IMR-90 (cell line): ENCODE results near the gene TMUB2. TPM values are rescaled to one million over a fixed set of nuclear protein-coding genes. Genes with fewer than 3 reads are reported as not detected.
A peak's percentile ranks its signal among the peaks of the same experiment; 100 is the strongest.

Source experiments
- ATAC-seq: fragments of 200-7000 bp; cut with Tn5 transposase; 2 replicates; pipeline ENCODE4 v1.9.1; 2020; ENCODE audit warnings: low read depth, mild to moderate bottlenecking, moderate library complexity
- BruUV-seq: library from RNA; stranded (reverse); fragments of 400-500 nt; replicated peaks from 2 replicates; lab custom pipeline; 2021; lab: Mats Ljungman, UMichigan
- CTCF ChIA-PET: fragments of 300-600 bp; formaldehyde crosslinking; extraction: SDS; loops from one replicate; lab custom pipeline; 2021; ENCODE audit warnings: antibody characterized with exemption; lab: Yijun Ruan, JAX
- POLR2A ChIA-PET: fragments of 300-600 bp; sonication (Branson Sonifier 250); formaldehyde crosslinking; loops from one replicate; lab custom pipeline; 2022; ENCODE audit warnings: antibody characterized with exemption; ENCODE audit not compliant: unreplicated experiment; lab: Charles Lee
- DNase-seq: peaks from one replicate; pipeline ENCODE4 v3.0.0; 2013
- H2AFZ ChIP-seq: replicated peaks from 2 replicates; pipeline ENCODE3; 2013; ENCODE audit warnings: low read length, mild to moderate bottlenecking; ENCODE audit not compliant: poor library complexity
- H2AK5ac ChIP-seq: 2 replicates; pipeline ENCODE4 v1.6.1; 2013; ENCODE audit warnings: low read depth, low read length, inconsistent platforms
- H2AK9ac ChIP-seq: replicated peaks from 2 replicates; pipeline ENCODE3; 2013; ENCODE audit warnings: mild to moderate bottlenecking, low read depth, low read length, moderate library complexity; ENCODE audit not compliant: poor library complexity
- H2BK120ac ChIP-seq: 2 replicates; pipeline ENCODE4 v1.6.1; 2013; ENCODE audit warnings: low read depth, low read length, inconsistent platforms
- H2BK15ac ChIP-seq: 3 replicates; pipeline ENCODE4 v1.6.1; 2013; ENCODE audit warnings: low read depth, low read length, inconsistent platforms
- H2BK20ac ChIP-seq: 2 replicates; pipeline ENCODE4 v1.6.1; 2013; ENCODE audit warnings: low read depth, mild to moderate bottlenecking, inconsistent platforms, low read length, moderate library complexity
- H2BK5ac ChIP-seq: 2 replicates; pipeline ENCODE4 v1.6.1; 2013; ENCODE audit warnings: mild to moderate bottlenecking, low read depth, low read length, inconsistent platforms; ENCODE audit not compliant: poor library complexity, severe bottlenecking
- H3K14ac ChIP-seq: replicated peaks from 2 replicates; pipeline ENCODE4 v1.6.1; 2013; ENCODE audit warnings: low read depth, low read length, inconsistent platforms
- H3K18ac ChIP-seq: 2 replicates; pipeline ENCODE4 v1.6.1; 2013; ENCODE audit warnings: low read depth, low read length, control low read depth
- H3K23ac ChIP-seq: 2 replicates; pipeline ENCODE4 v1.6.1; 2013; ENCODE audit warnings: low read depth, low read length, inconsistent platforms
- H3K27ac ChIP-seq: 2 replicates; pipeline ENCODE4 v1.5.1; 2013; ENCODE audit warnings: mild to moderate bottlenecking, control low read depth, low read length; ENCODE audit not compliant: insufficient read depth
- H3K27me3 ChIP-seq: 2 replicates; pipeline ENCODE4 v1.6.1; 2013; ENCODE audit warnings: low read length; ENCODE audit not compliant: control insufficient read depth, insufficient read depth
- H3K36me3 ChIP-seq: 2 replicates; pipeline ENCODE4 v1.6.1; 2013; ENCODE audit warnings: low read length, mixed read lengths; ENCODE audit not compliant: control insufficient read depth, insufficient read depth
- H3K4ac ChIP-seq: 2 replicates; pipeline ENCODE4 v1.6.1; 2013; ENCODE audit warnings: low read depth, low read length, inconsistent platforms
- H3K4me1 ChIP-seq: 2 replicates; pipeline ENCODE4 v1.6.1; 2013; ENCODE audit warnings: low read length, mixed read lengths; ENCODE audit not compliant: control insufficient read depth, insufficient read depth
- H3K4me2 ChIP-seq: 2 replicates; pipeline ENCODE4 v1.6.1; 2013; ENCODE audit warnings: low read depth, mild to moderate bottlenecking, control low read depth, low read length, moderate library complexity
- H3K4me3 ChIP-seq: 2 replicates; pipeline ENCODE4 v1.5.1; 2013; ENCODE audit warnings: low read depth, mild to moderate bottlenecking, control low read depth, low read length, moderate library complexity; ENCODE audit not compliant: insufficient read depth
- H3K56ac ChIP-seq: 2 replicates; pipeline ENCODE4 v1.6.1; 2013; ENCODE audit warnings: low read length, inconsistent platforms; ENCODE audit not compliant: insufficient read depth; ENCODE audit errors: extremely low read depth
- H3K79me1 ChIP-seq, 2 experiments: 2 replicates each; pipeline ENCODE4 v1.6.1; 2013; ENCODE audit warnings: low read length in 2 of 2, inconsistent platforms in 1 of 2, low read depth in 1 of 2
- H3K9ac ChIP-seq: 2 replicates; pipeline ENCODE4 v1.6.1; 2013; ENCODE audit warnings: low read depth, low read length, control low read depth
- H3K9me1 ChIP-seq: 2 replicates; pipeline ENCODE4 v1.6.1; 2013; ENCODE audit warnings: low read length, inconsistent platforms; ENCODE audit not compliant: insufficient read depth
- H3K9me3 ChIP-seq: 2 replicates; pipeline ENCODE4 v1.6.1; 2013; ENCODE audit warnings: low read length; ENCODE audit not compliant: control insufficient read depth, insufficient read depth
- H4K20me1 ChIP-seq: 2 replicates; pipeline ENCODE4 v1.6.1; 2013; ENCODE audit warnings: low read length, inconsistent platforms; ENCODE audit not compliant: insufficient read depth
- H4K5ac ChIP-seq: 2 replicates; pipeline ENCODE4 v1.6.1; 2013; ENCODE audit warnings: mild to moderate bottlenecking, low read depth, low read length, control low read depth
- H4K8ac ChIP-seq, 2 experiments: 2 replicates each; pipeline ENCODE4 v1.6.1; 2013; ENCODE audit warnings: low read depth in 2 of 2, low read length in 2 of 2, control low read depth in 1 of 2, inconsistent platforms in 1 of 2
- H4K91ac ChIP-seq: 2 replicates; pipeline ENCODE4 v1.6.1; 2013; ENCODE audit warnings: low read depth, low read length, inconsistent platforms; ENCODE audit not compliant: insufficient read depth
- BHLHE40 ChIP-seq: fragments of 150-350 bp; IDR thresholded peaks from 2 replicates; pipeline ENCODE4 v1.6.1; 2016; ENCODE audit warnings: mild to moderate bottlenecking, low read depth, low read length
- CEBPB ChIP-seq: IDR thresholded peaks from 2 replicates; pipeline ENCODE4 v1.6.1; 2012; ENCODE audit warnings: low read depth, low read length, improper control_type of control experiment
- MAFK ChIP-seq: IDR thresholded peaks from 2 replicates; pipeline ENCODE4 v1.6.1; 2012; ENCODE audit warnings: low read depth, low read length, improper control_type of control experiment
- MXI1 ChIP-seq: IDR thresholded peaks from 2 replicates; pipeline ENCODE4 v1.6.1; 2012; ENCODE audit warnings: low read depth, mild to moderate bottlenecking, low read length, moderate library complexity, borderline replicate concordance
- NFE2L2 ChIP-seq: fragments of 150-350 bp; IDR thresholded peaks from 2 replicates; pipeline ENCODE4 v1.6.1; 2016; ENCODE audit warnings: low read depth, mild to moderate bottlenecking, low read length
- POLR2A ChIP-seq: IDR thresholded peaks from 2 replicates; pipeline ENCODE4 v1.6.1; 2012; ENCODE audit warnings: mild to moderate bottlenecking, low read depth, low read length
- RAD21 ChIP-seq: IDR thresholded peaks from 2 replicates; pipeline ENCODE4 v1.6.1; 2012; ENCODE audit warnings: low read length, improper control_type of control experiment
- RCOR1 ChIP-seq: IDR thresholded peaks from 2 replicates; pipeline ENCODE4 v1.6.1; 2012; ENCODE audit warnings: mild to moderate bottlenecking, low read length, improper control_type of control experiment; ENCODE audit not compliant: insufficient replicate concordance
- RFX5 ChIP-seq: IDR thresholded peaks from 2 replicates; pipeline ENCODE4 v1.8.0; 2012; ENCODE audit warnings: low read depth, mild to moderate bottlenecking, low read length, moderate library complexity
- SMC3 ChIP-seq: fragments of 150-350 bp; IDR thresholded peaks from 2 replicates; pipeline ENCODE4 v1.6.1; 2016; ENCODE audit warnings: low read depth, mild to moderate bottlenecking, antibody characterized with exemption, low read length, moderate library complexity
- WGBS, 2 experiments: methylation state at CpG; one replicate each; pipeline versions ENCODE4 v1.1.5 to v1.1.7; 2013; ENCODE audit warnings: missing lambda C conversion rate in 2 of 2; ENCODE audit not compliant: insufficient read length in 1 of 2; ENCODE audit errors: extremely low coverage in 2 of 2; 5-methylcytosine and 5-hydroxymethylcytosine counted together
- dilution Hi-C: fragments of 300-500 bp; cut with HindIII; formaldehyde crosslinking; loops from one replicate; pipeline ENCODE4 v1.14.3; 2018; ENCODE audit warnings: low sequenced_read_pairs; ENCODE audit not compliant: unreplicated experiment
- in situ Hi-C: fragments of 300-500 bp; cut with MboI; formaldehyde crosslinking; loops from 3 replicates; pipeline ENCODE4 v1.14.3; 2019; ENCODE audit warnings: low sequenced_read_pairs, inconsistent platforms, mixed read lengths
- intact Hi-C: fragments of 100-400 bp; cut with micrococcal nuclease; formaldehyde crosslinking; loops from 2 replicates; pipeline ENCODE4 v1.10.0; 2022
- polyA plus RNA-seq, 3 experiments: library from polyadenylated mRNA; depleted of rRNA; stranded (reverse); fragments of >200 nt; gene quantifications; 2 replicates each; pipeline ENCODE4 v1.2.3, GENCODE V29; 2012; ENCODE audit warnings: low replicate concordance in 1 of 3
- total RNA-seq: library from RNA; depleted of rRNA; stranded (reverse); fragments of >200 nt; gene quantifications from 2 replicates; pipeline ENCODE4 v1.2.3, GENCODE V29; 2012
- TF ChIP-seq, protein P1 (sequence below): fragments of 150-350 bp; IDR thresholded peaks from 2 replicates; pipeline ENCODE4 v1.6.1; 2016; ENCODE audit warnings: low read depth, mild to moderate bottlenecking, low read length, moderate library complexity, borderline replicate concordance

TMUB2 gene
- total and polyA plus RNA-seq, 2 of the 4 experiments (the other 2 are of a cell fraction) = 16.5 to 42.5 TPM

- TF ChIP-seq RCOR1 (no peak), RFX5 (no peak)
Observed at GRCh38 chr17:44197980-44198720, 11.4 kb downstream of the TMUB2 start (continued).

GRCh38 chr17:44198721-44199552, 12.2 kb downstream of the TMUB2 start:
- H3K27me3 ChIP-seq = no peaks in the 10 kb centered on the region
- peak overlapping the region; percentile 67 for H3K18ac ChIP-seq
- peak overlapping the region; percentile 95 for H3K14ac ChIP-seq
- H3K79me1 ChIP-seq = peaks cover 26 to 52% of the 10 kb centered on the region in 2 experiments; a peak in 3 of 4 replicates
- no peak for TF ChIP-seq BHLHE40
- no peak for TF ChIP-seq NFE2L2
- no peak for TF ChIP-seq MAFK
- no peak for TF ChIP-seq CEBPB
- no peak for TF ChIP-seq RCOR1
- TF ChIP-seq, protein P1, sequence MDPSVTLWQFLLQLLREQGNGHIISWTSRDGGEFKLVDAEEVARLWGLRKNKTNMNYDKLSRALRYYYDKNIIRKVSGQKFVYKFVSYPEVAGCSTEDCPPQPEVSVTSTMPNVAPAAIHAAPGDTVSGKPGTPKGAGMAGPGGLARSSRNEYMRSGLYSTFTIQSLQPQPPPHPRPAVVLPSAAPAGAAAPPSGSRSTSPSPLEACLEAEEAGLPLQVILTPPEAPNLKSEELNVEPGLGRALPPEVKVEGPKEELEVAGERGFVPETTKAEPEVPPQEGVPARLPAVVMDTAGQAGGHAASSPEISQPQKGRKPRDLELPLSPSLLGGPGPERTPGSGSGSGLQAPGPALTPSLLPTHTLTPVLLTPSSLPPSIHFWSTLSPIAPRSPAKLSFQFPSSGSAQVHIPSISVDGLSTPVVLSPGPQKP = no peak
- TF ChIP-seq MXI1 = no peak
- TF ChIP-seq RAD21 = no peak
- TF ChIP-seq RFX5 = no peak
- TF ChIP-seq SMC3 = no peak
- TF ChIP-seq POLR2A = no peak; the same call in 1 of the 2 replicates
- no peak overlapping the region; the same call in 2 of the 3 replicates for H2BK15ac ChIP-seq
- H4K8ac ChIP-seq = peak overlapping the region; percentile 64 to 90
- no TSS peak for BruUV-seq
- peak overlapping the region; percentile 66 for H3K9ac ChIP-seq
- H2AFZ ChIP-seq = peak overlapping the region; percentile 70
- peak overlapping the region; percentile 85 for H3K23ac ChIP-seq
- ChIA-PET POLR2A (interaction anchor here (0.6 to 1.1 kb wide), 3 partner anchors 11 to 343 kb away, joined by 3 to 4 read pairs (median 4); partner anchors contain the start of gene TMUB2), CTCF (interaction anchor here (1.0 to 1.3 kb wide), 2 partner anchors 23 to 146 kb away, joined by 3 read pairs; partner anchors contain the start of gene GRN)
- H2AK5ac ChIP-seq = peak overlapping the region; percentile 87
- peak overlapping the region; percentile 68; the same call in 1 of the 2 replicates for H2BK120ac ChIP-seq
- peak overlapping the region; percentile 96 for H3K27ac ChIP-seq
- intact Hi-C loops (no loop called here), in situ Hi-C loops (no loop called here), dilution Hi-C loops (no loop called here)
- H4K20me1 ChIP-seq = peaks cover 3% of the 10 kb centered on the region; the same call in 1 of the 2 replicates
- H4K91ac ChIP-seq = peak overlapping the region; percentile 93
- H4K5ac ChIP-seq = peak overlapping the region; percentile 78
- peak; percentile 28 for DNase-seq
- H3K36me3 ChIP-seq = peaks cover 32% of the 10 kb centered on the region
- H2BK20ac ChIP-seq = no peak overlapping the region; the same call in 1 of the 2 replicates
- H2AK9ac ChIP-seq = peak overlapping the region; percentile 100
- H3K9me3 ChIP-seq = no peaks in the 10 kb centered on the region
- H3K4ac ChIP-seq = peak overlapping the region; percentile 98
- peak overlapping the region; percentile 78 for H3K4me2 ChIP-seq
- 4% methylated on average over 4 of the region's 68 CpGs; no CpG with 5 or more reads in 1 of the 2 experiments for WGBS, 2 experiments
- peaks cover 12% of the 10 kb centered on the region for H3K9me1 ChIP-seq
- ATAC-seq = peak; percentile 54
- H3K4me3 ChIP-seq = peak overlapping the region; percentile 83
- peaks cover 16% of the 10 kb centered on the region for H3K4me1 ChIP-seq
- peak overlapping the region; percentile 75 for H3K56ac ChIP-seq
- H2BK5ac ChIP-seq = peak overlapping the region; percentile 97
